A549 (cell line): ENCODE measurements around the gene MTA3.

Source experiments
- MAX ChIP-seq: IDR thresholded peaks from 2 replicates; pipeline ENCODE4 v1.6.1; 2012
- PHF8 ChIP-seq: fragments of 200-600 bp; sonication (generic); IDR thresholded peaks from 2 replicates; pipeline ENCODE4 v1.6.1; 2016; ENCODE audit warnings: low read depth, mild to moderate bottlenecking, antibody characterized with exemption, moderate library complexity, borderline replicate concordance
- POLR2A ChIP-seq: IDR thresholded peaks from 2 replicates; pipeline ENCODE4 v1.6.1; 2012; ENCODE audit warnings: mild to moderate bottlenecking, low read length
- POLR2AphosphoS2 ChIP-seq: conservative IDR thresholded peaks from 2 replicates; pipeline ENCODE4 v1.6.1; 2012; ENCODE audit warnings: low read length, improper control_type of control experiment, inconsistent platforms
- REST ChIP-seq: fragments of 200-600 bp; sonication (generic); IDR thresholded peaks from 2 replicates; pipeline ENCODE4 v1.6.1; 2016; ENCODE audit warnings: antibody characterized with exemption, mild to moderate bottlenecking, moderate library complexity
- RNF2 ChIP-seq: fragments of 200-600 bp; sonication (generic); IDR thresholded peaks from 2 replicates; pipeline ENCODE4 v1.6.1; 2016; ENCODE audit warnings: low read depth, mild to moderate bottlenecking, antibody characterized with exemption, moderate library complexity, borderline replicate concordance
- ZFP36 ChIP-seq: fragments of 450-650 bp; IDR thresholded peaks from 2 replicates; pipeline ENCODE4 v1.6.1; 2014; ENCODE audit warnings: borderline replicate concordance; ENCODE audit not compliant: partially characterized antibody

- TF ChIP-seq PHF8 (no peak), RNF2 (no peak), MAX (no peak), POLR2A (no peak), ZFP36 (no peak), REST (no peak), POLR2AphosphoS2 (no peak)
Observed at GRCh38 chr2:42764096-42764495, 195.7 kb downstream of the MTA3 start, which contains the start of gene OXER1.
